Activated CD4-positive, alpha-beta T cell treated with anti-CD3 and anti-CD28 coated beads, Interleukin-2, Interleukin-4, amounts not matched to agents 100 ng/mL and 50 ng/mL, durations not matched to agents 16 hours and 8 hours (primary cell): Measurements from ENCODE around the gene RFTN1.
A peak's percentile ranks its signal among the peaks of the same experiment; 100 is the strongest.
"Not testable (repeated sequence)": the region's sequence is repeated elsewhere in the genome, so short reads cannot be mapped to it uniquely, and the experiment has no call there.

Source experiments
- DNase-seq: peaks from one replicate; pipeline ENCODE4 v3.0.0-alpha.2; 2020; ENCODE audit warnings: low spot score

The RFTN1 gene

DNA sequence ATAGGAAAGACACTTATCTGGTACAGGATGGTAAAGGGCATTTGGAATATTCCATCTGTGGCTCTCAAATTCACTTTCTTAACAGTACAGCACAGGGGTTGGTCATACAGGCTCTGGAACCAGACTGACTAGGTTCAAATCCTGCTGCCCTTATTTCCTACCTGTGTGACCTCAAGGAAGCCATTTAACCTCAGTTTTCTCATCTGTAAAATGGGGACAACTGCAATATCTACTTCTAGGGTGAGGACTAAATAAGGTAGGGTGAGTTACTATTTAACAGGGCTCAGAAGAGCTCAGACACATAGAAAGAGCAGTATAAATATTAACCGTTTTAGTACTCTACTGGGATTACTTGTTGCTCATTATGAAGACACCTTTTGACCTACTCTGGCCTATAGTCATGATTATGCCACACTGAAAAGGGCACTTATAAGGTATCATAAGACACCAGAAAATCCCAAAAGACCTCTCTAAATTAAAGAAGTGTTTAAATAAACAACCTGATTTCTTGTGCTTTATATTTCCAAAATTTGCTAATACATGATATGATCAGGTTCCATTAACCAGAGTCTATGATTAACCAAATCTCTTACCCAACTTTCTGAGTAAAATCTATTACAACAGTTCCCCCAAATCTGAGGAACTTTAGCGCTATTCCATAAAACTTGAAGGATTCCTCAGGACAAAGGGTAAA, 6.5 kb downstream of the RFTN1 start:
- DNase-seq, result no peak

DNA sequence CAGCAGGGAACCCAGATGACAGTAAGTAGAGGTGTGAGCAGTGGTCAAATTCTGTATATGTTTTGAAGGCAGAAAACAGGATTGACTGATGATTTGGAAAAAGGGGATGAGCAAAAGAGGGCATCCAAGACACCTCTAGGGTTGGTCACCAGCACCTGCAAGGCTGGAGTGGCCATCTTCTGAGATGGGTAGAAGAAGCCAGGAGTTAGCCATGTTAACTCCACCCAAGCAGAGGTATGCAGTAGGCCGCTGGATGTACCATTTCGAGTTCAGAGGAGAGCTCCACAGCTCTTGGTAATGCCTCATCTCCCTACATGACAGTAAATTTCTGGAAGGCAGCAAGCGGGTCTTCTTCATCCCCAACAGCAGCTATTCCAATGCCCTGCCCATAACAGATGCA, 7.0 kb downstream of the RFTN1 start:
- DNase-seq, result no peak

DNA sequence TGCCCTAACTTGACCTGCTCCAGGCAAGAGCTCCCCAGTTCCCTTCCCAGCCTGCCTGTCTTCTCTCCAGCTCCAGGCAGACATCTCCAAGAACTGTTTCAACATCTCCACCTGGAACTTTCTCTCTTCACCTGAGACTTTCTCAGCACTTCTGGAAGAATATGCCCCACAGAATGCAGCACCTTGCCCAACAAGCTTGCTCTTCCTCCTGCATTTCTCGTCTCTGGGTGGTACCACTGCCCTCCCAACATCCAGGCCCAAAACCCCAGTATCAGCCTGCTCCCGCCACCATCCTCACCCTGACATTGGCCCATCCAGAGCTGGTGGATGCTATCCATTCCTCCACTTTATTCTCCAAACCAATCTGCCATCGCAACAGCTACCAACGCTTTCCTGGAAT, 8.8 kb downstream of the RFTN1 start:
- DNase-seq, result no peak

DNA sequence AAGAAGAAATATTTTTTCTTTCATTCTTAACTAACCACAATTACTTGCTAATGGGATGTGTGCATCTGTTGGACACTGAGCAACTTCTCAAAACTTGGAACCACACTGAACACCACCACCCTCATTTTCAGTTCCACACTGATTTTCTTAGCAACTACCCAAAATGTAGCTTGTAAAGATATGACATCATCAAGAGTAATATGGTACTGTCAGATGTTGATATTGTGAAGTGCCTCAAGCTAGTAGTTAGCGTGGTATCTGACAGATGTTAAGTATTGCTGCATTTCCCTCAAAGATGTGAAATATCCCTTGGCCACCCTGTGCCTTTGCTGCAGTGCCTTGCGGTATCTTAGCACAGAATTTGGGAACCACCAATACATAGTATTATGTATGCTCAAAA, 9.3 kb downstream of the RFTN1 start:
- DNase-seq, result peak; percentile 40

DNA sequence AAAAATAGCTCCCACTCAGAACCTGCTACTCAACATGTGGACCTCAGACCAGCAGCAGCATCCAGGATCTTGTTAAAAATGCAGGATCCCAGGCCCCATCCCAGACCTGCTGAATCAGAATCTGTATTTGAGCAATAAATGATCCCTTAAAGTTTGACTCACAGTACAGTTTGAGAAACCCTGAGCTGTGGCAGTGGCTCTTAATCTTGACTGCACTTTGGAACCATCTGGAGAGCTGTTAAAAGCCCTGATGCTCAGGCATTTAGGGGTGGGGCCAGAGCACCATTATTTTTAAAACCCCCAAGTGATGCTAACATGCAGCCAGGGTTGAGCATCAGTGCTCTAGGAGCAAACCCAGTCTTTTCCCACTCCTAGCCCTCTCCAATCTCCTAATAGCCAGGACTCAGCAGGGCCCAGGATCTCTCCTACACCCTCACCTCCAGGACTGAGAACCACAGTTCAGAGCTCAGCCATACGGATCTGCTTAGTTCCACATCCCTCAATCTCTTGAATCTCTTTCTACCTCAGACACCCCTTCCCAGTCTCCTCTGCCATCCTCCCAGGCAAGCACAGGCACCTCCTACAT, 10.2 kb downstream of the RFTN1 start:
- no peak for DNase-seq

DNA sequence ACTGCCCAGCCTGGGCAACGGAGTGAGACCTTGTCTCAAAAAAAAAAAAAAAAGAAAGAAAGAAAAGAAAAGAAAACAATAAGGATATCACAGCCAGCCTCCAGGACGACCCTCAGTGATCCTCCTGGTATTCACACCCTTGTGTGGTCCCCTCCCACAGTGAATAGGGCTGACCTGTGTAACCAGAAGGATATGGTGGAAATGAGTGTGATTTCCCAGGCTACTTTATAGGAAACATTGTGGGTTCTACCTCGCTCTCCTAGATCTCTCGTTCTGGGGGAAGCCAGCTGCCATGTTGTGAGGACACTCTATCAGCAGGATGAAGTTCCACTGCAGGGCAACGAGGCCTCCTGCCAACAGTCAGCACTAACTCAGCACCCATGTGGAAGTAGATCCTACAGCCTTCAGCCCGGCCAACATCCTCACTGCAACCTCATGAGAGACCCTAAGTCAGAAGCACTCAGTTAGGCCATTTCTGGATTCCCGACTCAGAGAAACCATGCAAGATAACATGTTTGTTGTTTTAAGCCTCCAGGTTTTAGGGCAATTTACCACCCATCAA, 11.1 kb downstream of the RFTN1 start:
- DNase-seq, result no peak

DNA sequence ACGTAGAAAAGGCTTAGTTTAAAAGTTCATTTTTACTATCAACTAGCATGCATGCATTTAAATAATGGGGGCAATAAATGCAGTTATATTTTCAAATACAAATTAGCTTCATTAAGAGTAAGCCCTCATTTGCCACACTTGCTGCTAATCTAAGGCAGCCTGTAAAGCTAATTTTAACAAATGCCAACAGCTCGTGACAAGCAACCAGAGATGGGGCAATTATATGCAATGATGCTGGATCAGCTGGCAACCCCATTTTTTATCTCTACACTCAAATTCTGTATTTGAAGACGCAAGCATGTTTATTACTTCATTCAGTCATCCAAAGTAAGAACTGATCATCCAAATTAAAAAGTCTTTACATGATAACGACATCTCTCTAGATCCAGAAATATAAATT, 12.1 kb downstream of the RFTN1 start:
- no peak for DNase-seq

DNA sequence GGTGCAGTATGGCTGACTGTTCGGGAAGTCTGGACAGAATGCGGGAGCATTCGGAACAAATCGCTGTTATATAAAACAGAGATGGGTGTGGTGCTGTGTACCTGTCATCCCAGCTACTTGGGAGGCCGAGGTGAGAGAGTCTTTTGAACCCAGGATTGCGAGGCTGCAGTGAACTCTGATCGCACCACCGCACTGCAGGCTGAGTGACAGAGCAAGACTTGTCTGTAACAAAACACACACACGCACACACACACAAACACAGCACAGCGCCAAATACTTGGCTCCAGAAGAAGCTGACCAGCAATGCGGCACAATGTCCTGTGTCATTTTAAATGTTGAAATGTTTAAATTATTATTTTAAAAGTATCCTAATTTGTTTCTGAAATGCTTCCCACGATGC, 12.6 kb downstream of the RFTN1 start:
- no peak for DNase-seq

DNA sequence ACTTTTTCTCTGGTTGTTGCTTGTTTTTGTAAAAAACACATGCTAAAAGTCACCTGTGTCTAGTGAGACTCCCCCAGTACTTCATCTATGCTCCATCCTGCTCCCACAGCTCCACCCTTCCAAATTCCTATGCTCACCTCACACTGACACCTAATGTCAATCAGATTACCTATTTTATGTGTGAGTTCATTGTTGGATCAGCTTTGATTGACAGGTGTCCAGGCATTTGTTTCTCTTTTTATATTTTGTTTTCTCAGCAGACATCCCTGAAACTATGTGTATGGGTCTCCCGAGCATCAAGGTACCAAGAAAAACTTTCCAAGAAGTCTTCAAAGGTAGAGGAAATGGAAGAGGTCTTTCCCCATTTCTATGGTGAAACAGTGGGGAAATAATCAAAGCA, 13.4 kb downstream of the RFTN1 start:
- no peak for DNase-seq

DNA sequence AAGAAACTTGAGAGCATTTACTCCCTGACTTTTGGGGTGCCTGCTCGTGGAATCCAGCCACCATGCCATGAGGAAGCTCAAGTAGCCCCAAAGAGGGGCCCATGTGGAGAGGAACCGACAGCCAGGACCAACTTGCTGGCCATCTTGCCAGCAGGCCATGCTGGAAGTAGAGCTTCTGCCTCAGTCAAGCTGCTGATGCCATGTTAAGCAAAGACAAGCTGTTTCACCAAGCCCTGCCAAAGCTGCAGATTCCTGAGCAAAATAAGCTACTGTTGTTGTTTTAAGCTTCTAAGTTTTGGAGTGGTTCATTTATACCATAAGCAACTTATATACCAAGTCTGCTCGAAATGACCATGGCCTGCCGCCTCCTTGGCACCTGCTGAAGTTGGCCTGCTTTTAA, 14.1 kb downstream of the RFTN1 start:
- no peak for DNase-seq

DNA sequence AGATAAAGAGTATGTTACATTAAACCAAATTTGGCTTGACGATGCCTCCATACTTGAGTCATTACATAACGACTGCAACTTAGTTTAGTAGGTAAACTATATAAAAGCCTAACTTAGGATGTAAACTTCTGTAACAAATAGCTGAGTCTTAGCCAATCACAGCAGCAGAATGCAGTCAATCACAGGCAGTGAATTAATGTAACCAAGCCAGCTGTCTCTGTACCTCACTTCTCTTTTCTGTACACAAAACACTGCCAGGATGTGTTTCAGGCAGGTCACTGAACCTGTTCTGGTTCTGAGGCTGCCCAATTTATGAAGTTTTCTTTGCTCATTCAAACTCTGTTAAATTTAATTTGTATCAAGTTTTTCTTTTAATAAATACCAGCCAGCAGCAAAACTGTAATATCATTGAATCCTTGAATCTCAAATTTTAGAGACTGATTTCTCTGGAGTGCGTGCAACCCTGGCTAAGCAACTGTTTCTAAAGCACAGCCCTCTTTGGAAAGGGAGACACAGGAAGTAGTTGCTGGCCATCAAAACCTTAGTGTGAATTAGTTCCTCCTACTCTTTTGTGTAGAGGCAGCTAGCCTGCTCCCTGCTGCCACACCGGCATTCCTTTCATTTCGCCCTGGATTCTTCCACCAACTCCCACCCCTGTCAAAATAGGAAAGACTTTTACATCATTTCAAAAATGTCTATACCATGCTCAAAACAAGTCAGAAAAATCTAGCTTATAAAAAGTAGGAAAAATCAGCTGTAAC, 15.2 kb downstream of the RFTN1 start:
- DNase-seq, result no peak

DNA sequence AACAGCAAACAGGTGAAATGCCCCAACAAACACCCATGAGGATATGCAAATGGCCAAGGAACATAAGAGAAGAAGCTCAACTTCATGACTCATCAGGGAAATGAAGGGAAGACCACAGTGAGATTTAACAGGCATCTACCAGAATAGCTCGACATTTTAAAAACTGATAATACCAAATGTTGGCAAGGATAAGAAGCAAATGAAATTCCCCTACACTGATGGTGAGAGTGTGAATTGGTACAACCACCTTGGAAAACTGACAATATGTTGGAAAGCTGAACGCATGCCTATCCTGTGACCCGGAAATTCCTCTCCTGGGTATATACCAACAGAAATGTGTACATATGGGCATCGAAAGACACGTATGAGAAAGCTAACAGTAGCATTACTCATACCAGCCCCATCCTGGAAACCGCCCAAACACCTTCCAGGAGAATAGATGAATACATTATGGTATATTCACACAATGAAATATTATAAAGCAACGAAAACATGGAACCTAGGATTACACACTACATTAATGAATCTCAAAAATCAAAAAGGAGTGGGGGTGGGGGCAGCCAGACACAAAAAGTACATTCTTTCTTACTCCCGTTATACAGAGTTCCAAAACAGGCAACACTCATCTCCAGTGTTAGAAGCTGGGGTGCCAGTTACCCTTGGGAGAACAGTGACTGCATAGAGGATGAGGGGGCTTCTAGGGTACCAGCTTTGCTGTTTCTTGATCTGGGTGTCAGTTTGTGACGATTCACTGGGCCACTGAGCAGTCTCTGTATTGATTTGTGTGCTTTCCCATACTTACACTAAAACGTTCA, 16.9 kb downstream of the RFTN1 start:
- peak; percentile 39 for DNase-seq

DNA sequence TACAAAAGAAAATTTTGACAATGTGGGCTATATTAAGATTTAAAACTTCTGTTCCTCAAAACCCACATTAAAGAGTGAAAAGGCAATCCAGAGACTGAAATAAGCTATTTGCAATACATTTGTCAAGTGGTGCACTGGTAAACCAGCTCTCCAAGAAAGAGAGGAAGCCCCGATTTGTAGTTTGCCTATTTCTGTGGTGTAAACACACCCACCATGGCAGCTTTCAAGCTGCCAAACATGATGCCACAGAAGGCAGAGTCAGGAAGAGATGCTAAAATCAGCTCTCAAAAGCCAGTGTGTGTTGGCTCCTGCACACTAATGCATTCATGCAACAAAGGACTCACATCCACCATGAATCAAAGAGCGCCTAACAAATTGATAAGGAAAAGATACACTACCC, 17.5 kb downstream of the RFTN1 start:
- no peak for DNase-seq

DNA sequence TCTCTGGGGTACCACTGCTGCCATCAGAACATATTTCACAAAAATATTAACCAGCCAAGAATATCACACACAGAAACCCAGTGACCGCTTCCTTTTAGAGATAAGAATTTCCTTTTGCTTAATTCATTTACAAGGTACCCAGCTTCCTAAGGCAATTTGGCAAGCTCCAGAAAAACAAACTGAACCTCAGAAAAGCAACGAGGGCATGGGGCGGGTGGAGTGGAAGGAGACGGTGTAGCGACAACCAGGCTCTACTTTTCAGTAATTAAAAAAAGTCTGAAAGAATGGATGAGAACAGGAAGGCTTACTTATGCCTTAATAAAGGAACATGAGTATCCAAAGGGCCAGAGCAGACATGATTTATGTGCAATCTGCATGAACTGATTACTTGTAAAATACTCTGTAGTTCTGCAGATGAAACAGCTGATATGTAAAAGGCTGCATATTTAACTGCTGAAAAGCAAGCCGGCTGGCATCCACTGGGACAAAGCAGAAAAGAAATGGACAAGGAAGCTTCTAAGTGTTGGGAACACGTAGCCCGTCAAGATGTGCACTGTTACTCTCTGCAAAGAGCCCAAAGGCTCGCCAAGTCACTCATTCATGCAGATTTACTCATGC, 18.6 kb downstream of the RFTN1 start:
- no peak for DNase-seq

DNA sequence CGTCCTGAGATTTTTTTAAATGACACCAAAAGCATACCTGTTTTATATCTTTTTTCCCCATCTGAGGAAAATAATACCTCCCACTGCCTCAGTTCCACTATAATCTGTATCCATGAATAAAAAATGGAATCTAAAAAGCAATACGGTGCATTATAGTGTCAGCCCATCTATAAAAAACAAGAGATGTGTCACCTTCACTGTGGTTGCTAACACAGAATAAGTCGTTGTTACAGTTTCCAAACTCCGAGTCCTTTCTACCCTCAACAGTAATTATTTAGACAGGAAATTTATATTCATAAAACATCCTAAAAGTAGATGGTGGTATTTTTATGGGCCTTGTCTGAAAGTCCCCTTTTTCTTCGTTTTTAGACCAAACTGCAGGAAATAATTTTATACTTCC, 19.4 kb downstream of the RFTN1 start:
- no peak for DNase-seq

DNA sequence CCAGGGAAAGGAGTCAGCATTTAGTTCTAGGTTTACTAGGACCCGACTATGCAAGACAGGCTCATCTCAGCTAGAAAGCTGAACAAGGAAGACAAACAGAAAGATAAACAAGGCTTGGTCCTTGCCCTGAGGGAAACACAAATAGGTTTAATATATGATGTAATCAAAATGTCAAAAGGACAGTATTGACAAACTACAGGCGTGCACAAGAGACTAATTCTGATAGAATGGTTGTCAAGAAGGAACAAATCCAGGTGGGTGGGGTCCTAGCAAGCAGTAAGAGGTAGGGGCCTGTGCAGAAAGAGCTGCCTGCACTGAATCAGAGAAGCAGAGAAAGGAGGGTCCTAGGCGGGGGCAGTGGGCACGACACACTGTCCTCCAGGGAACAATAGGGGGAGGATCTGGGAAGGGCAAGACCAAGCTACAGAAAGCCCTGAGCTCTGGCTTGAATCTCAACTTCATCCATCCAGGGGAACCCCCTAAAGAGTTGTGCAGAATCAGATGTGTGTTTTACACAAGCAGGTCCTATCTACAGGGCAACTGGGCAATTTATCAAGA, 23.4 kb downstream of the RFTN1 start:
- DNase-seq, result no peak

DNA sequence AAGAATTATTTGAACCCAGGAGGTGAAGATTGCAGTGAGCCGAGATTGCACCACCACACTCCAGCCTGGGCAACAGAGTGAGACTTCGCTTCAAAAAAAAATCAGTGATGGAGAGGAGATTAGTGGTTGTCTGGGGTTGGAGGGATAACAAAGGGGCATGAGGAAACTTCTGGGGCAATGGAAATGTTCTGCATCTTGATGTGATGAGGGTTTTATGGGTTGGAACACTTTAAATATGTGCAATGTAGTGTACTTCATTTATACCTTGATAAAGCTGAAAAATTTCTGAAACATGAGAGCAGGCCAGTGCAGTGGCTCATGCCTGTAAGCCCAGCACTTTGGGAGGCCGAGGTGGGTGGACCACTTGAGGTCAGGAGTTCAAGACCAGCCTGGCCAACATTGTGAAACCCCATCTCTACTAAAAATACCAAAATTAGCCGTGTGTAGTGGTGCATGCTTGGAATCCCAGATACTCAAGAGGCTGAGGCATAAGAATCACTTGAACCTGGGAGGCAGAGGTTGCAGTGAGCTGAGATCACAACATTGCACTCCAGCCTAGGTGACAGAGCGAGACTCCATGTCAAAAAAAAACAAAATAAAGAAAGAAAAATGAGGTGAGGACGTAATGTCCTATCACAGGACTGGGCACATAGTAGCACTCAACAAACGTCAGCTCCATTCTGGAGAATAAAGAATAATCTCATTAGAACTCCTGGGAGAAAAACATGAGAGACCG, 24.0 kb downstream of the RFTN1 start:
- DNase-seq, result not testable (repeated sequence)

DNA sequence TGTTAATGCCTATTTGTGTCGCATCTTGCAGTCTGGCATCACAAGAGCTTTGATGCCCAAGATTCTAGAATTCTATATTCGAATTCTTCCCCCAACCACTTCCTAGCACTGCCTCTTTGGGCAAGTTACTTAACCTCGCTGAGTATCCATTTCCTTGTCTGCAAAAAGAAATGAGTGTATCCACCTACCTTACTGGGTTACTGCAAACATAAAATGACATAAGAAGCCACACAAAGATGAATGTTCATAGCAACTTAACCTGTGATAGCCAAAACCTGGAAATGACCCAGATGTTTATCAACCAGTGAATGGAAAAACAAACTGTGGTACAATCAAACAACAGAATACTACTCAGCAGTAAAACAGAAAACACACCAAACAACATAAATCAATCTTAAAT, 24.9 kb downstream of the RFTN1 start:
- no peak for DNase-seq

DNA sequence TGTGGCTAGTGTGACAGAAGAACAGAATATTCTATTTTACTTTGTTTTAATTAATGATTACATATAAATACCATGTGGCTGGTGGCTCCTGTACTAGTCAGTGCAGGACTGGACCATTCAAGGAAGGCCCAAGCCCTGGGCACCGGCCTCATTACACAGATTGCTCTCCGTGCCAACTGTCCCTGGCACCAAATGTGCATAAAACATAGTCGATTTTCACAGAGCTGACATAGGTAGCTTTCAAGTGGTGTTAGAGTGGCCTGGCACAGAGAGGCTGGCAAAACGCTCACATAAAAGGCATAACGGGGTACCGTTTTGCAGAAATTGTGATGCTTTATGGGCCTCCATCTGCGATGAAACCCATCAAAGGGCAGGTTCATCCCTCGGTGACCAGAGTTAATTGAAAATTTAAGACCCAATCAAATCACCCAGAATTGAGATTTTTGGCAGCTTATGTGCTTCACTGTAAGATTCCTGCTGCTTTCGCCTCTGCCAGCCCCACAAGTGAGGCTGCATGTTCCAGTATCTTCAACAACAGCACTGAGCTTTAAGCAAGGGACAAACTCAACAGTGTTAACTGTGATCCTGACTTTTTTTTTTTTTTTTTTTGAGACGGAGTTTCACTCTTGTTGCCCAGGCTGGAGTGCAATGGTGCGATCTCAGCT, 25.9 kb downstream of the RFTN1 start:
- DNase-seq, result no peak

DNA sequence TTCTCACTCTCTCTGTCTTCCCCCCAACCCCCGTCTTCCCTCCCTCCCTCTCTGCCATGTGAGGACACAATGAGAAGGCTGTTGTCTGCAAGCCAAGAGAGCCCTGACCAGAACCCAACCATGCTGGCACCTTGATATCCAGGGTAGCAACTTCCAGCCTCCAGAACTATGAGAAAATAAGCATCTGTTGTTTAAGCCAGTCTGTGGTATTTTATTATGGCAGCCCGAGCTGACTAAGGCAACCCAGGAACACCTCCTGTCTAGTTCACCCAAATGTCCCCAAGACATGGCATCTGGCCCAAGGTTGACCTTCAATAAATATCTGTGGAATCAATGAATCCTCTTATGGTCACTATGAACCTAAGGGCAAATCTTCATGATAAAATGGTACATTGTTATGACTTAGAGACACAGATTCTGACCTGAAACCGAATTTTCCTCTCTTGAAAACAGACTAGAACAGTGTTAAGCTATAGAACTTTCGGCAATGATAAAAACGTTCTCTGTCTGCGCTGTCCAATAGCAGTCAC, 26.5 kb downstream of the RFTN1 start:
- DNase-seq, result no peak
